ENCODE data around the gene MGAT5B.

Gene MGAT5B

DNA sequence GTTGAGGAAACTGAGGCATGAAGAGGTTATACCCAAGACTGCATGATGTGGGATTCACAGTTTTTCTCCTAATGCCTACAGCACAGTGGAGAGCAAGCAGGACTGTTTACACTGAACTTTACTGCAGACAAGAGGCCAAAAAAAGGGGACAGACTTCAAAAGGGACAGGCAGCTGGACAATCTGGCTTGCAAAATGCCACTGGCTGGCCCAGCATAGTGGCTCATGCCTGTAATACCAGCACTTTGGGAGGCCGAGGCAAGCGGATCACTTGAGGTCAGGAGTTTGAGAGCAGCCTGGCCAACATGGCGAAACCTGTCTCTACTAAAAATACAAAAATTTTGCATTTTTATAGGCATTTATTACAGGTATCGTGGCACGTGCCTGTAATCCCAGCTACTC, 2.0 kb upstream of the MGAT5B start:
- TF ChIP-seq CTCF (IDR thresholded peaks at IDR 0.05; ENCODE audit: low read depth, low read length) = no peak

DNA sequence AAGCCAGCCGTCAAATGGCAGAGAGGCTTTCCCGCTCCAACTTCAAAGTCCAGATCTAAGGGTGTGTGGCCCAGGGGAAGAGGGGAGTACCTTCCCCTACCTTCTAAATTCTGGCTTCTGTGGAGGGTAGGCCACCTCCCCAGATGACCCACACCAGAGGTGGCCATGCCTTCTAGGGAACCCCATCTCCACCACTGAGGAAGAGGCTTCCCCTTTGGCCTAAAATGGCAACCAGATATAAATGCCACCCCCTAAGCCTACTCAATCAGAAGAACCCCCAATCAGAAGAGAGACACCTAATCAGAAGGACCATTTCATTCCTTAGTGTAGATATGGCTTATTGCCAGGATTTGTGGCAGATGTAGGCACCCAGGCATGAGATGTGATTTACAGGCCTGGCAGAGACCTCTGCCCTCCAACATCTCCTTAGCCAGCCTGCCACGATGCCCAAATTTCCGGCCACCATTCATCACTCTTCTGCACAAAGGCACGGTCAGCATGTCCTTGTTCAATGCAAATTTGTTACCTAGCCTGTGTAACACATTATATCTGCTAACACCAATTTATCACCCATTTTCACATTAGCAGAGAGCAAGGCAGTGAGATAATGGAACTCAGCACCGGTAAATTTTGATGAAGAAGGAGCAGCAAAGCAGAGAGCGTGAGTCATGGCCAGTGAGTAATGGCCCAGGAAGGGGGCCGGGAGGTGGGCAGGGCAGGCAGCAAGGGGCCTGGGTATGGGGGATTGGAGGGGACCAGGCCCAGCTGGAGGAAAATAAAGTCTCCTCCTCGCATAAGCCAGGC, 1.2 kb upstream of the MGAT5B start:
- H3K4me3 ChIP-seq (ENCODE audit: low read depth, low read length) = no peak overlapping the region
- no peak for TF ChIP-seq CTCF (IDR thresholded peaks at IDR 0.05; ENCODE audit: low read depth, low read length)

More for the DNA sequence above, 2.0 kb upstream of the MGAT5B start:
- H3K4me3 ChIP-seq (ENCODE audit: low read depth, low read length) = no peak overlapping the region

GRCh38 chr17:76867578-76868175, 527 bp upstream of the MGAT5B start:
- peak overlapping the region; percentile 14; the same call in 1 of the 2 replicates for H3K4me3 ChIP-seq (ENCODE audit: low read depth, low read length)
- TF ChIP-seq CTCF (IDR thresholded peaks at IDR 0.05; ENCODE audit: low read depth, low read length) = no peak

GRCh38 chr17:76868669-76869495, 678 bp downstream of the MGAT5B start:
- no peak overlapping the region for H3K4me3 ChIP-seq (ENCODE audit: low read depth, low read length)
- TF ChIP-seq CTCF (IDR thresholded peaks at IDR 0.05; ENCODE audit: low read depth, low read length) = no peak

DNA sequence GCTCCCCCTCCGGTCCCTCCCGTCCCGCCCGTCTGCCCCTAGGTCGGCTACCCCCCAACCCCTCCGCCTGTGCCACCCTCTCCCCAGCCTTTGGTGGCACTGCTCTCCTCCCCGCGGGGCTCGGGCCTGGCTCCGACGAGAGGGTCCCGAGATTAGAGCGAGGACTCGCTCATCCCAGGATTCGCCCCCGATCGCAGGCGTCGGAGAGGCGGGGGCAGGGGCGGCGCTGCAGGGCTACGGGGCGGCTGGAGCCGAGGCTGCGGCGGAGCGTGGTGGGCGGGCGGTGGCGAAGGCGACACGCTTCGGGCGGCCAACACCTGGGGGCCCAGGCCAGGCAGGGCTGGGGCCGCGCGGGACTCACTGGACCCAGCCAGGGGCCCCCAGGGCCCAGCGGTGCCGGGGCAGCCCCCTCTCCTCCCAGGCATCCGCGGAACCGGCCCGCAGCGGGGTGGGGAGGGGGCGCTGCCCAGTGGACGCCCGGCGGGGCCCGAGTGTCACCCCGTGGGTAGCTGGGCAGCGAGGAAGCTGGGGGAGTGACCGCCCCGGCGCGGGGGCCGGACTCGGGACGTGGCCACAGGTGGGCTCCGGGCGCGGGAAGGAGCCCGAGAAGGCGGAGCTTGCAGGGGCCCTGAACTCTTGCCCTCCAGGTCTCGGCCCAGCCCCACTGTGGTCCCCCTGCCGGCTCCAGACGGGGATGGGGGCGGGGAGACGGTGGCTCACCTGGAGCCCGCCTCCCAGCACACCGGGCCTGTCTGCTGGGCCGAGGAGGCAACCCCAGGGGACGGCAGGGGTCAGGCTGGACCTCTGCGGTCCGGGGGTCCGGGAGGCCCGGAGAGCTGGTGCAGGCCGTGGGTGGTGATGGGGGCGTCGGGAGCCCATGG, 1.5 kb downstream of the MGAT5B start:
- TF ChIP-seq CTCF (IDR thresholded peaks at IDR 0.05; ENCODE audit: low read depth, low read length) = no peak

GRCh38 chr17:76870377-76870714, 2.1 kb downstream of the MGAT5B start:
- no peak overlapping the region for H3K4me3 ChIP-seq (ENCODE audit: low read depth, low read length)
- no peak for TF ChIP-seq CTCF (IDR thresholded peaks at IDR 0.05; ENCODE audit: low read depth, low read length)

More for the DNA sequence above, 1.5 kb downstream of the MGAT5B start:
- no peak overlapping the region for H3K4me3 ChIP-seq (ENCODE audit: low read depth, low read length)
